Activated CD4-positive, alpha-beta T cell treated with anti-CD3 and anti-CD28 coated beads, Interleukin-2, amount 50 U/mL, for 16 hours (primary cell): ENCODE measurements around the gene FLRT3.
A peak's percentile ranks its signal among the peaks of the same experiment; 100 is the strongest.

Experiments
- DNase-seq: peaks from one replicate; pipeline ENCODE4 v3.0.0-alpha.2; 2020

The FLRT3 gene

GRCh38 chr20:14337400-14338171 lies at the start of gene FLRT3:
Gene FLRT3, minus strand, starts transcription at chr20:14337612. Its CDS starts 10,106 bp downstream, at chr20:14327506.
- DNase-seq, result peak; percentile 21

- DNase-seq, result no peak
These were observed 49.3 kb upstream of the FLRT3 start for GRCh38 chr20:14386726-14387125.

DNA sequence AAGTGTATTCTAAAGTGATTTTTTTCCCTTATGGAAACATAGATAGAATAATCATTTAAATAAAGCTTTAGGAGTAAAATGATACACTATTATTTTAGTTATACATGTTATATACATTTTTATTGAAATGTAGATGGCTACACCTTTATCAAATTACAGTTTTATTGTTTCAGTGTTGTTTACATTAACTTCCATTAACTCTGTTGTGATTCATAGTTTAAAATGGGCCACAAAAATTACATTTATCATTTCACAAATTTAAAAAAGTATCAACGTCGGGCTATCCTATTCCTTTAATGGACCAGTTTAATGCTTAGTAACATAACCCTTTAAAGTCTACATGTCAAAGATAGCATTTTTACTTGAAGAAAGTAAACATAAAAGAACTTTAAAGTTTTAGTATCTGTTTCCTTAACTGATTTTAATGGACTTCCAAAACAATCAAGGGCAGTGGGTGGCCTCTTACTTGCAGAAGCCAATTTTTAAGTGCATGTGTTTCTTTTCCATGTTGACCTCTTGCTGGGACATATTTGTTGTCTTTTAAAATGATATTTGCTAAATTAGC lies 47.8 kb upstream of the FLRT3 start:
- DNase-seq, result no peak

- DNase-seq, result no peak
These were observed 47.2 kb upstream of the FLRT3 start for GRCh38 chr20:14384416-14385175.

DNA sequence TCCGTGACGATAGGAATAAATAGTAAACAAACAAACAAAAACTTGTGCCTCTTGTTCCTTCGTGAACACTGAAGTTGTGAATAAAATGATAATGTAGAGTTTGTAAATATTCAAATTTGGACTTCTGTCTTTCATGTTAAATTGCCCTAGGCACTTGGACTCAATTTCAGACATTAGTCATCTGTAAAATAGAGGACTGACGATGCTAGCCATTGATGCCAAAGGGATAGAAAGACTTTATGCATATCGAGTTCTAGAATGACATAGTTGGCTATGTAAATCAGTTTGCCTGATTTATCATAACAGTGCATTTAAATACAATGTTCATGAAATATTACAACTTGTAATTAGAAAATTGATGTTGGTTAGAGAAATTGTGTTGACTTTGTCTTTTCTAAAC lies 45.9 kb upstream of the FLRT3 start:
- DNase-seq, result no peak

GRCh38 chr20:14378326-14378725 lies 40.9 kb upstream of the FLRT3 start:
- no peak for DNase-seq

- no peak for DNase-seq
These were observed 38.1 kb upstream of the FLRT3 start for GRCh38 chr20:14375416-14375985.

- no peak for DNase-seq
These were observed 36.8 kb upstream of the FLRT3 start for GRCh38 chr20:14374196-14374595.

- DNase-seq, result no peak
These were observed 24.3 kb upstream of the FLRT3 start for GRCh38 chr20:14361509-14362345.

DNA sequence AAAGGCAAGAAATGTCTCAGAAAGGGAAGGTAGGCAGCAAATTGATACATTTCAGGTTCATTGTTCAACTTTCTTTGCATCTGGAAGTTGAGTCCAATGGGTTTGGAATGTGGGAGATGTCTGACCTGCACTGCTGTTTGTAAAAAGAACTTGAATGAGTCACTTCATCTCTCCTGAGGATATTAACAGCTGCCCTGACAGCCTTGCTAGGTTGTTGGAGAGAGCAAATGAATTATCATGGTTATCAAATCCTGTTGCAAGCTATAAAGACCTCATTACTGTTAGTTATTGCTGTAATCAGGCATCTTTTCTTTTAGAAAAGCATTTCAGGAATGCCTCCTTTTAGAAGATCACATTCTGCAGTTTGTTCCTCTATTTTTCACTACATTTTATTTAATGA lies 23.0 kb upstream of the FLRT3 start:
- no peak for DNase-seq

DNA sequence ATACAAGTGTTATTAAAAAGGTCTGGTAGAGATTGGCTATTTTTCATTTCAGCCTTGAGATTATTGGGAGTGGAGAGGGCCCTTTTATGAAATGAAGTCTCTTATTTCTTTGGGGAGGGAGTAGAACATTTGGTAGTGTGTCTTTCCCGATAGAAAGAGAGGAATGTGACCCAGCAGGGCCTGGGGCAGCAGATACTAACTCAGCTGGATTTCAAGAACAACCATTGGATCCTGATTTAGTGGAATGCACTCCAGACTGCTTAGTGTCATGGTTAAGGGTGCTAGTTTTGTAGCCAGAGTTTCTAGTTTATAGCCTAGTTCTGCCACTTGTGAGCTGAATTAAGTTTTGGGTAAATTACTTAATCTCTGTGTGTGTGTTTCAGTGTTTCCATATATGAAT lies 18.4 kb upstream of the FLRT3 start:
- no peak for DNase-seq

GRCh38 chr20:14344746-14345145 lies 7.3 kb upstream of the FLRT3 start:
- DNase-seq, result no peak

DNA sequence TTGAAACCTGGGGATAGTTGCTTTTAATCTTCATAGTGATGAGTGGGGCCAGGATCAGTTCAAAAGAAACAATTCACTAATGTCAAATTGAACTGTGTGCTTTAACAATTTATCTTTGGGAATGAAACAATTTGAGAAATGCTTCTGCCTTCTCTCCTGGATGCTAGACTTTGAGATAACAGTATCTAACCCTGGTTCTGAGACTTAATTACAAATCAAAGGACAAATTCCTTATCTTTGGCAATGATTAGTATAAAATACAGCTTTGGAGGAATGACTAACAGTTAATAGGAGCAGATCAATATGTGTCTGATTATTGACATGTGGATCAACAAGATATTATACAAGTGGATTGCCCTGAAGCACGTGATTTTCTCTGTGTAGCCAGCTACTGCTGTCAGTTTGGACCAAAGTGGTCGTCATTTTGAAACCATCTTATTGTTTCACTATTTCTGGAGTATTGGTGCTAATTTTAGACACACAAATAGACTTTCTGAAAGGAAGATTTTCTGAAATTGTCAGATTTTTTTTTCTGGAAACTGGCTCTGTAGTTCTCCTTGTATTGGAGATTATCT lies 6.2 kb upstream of the FLRT3 start:
- DNase-seq, result no peak

- DNase-seq, result no peak
These were observed 5.5 kb upstream of the FLRT3 start for GRCh38 chr20:14342918-14343317.

- DNase-seq, result no peak
These were observed 4.4 kb upstream of the FLRT3 start for GRCh38 chr20:14341801-14342200.

DNA sequence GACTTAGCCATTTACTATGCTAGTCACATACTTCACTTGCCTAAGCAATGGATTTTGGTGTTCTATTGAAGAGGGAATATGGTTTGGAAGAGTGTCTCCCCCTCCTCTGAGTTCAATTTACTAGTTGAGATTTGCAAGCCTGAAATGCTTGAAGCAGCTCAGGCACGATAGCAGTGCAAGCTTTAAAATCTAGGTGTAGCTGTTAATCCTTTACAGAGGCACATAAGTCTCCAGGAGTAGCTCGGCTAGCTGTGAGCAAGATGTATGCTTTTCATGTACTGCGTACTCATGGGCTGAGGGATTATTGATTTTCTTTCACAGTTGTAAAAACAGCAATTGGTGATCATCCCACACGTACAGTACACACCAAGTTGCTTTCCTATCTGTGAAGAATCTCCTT lies 726 bp downstream of the FLRT3 start:
- DNase-seq, result no peak

GRCh38 chr20:14335052-14335451 lies 2.4 kb downstream of the FLRT3 start:
- DNase-seq, result no peak

GRCh38 chr20:14334306-14334930 lies 3.0 kb downstream of the FLRT3 start:
- no peak for DNase-seq

GRCh38 chr20:14333721-14334120 lies 3.7 kb downstream of the FLRT3 start:
- no peak for DNase-seq

GRCh38 chr20:14332866-14333265 lies 4.5 kb downstream of the FLRT3 start:
- DNase-seq, result no peak

GRCh38 chr20:14331646-14332045 lies 5.8 kb downstream of the FLRT3 start:
- no peak for DNase-seq

DNA sequence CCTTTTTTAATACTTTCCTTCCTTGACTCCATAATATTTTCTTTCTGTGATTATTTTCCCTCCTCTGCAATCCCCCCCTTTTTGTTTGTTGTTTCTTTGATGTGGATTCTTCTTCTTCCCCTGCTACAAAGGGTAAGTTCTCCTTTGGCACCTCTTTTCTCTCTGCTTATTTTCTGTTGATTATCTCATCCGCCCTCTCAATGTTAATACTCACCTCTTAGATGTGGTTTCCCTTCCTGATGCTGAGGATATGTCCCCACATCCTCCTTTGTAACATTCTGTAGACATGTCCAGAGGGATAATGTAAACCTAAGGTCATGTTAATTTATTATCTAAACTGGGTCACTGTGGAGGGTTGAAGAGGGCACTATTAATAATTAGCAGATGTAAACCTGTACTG lies 17.7 kb downstream of the FLRT3 start:
- no peak for DNase-seq
